Activated effector memory CD4-positive, alpha-beta T cell treated with Interleukin-2 at 50 U/mL for 16 hours (primary cell): ENCODE data around the gene KDM8.

ENCODE experiments used
- DNase-seq: peaks from one replicate; pipeline ENCODE4 v3.0.0-alpha.2; 2020

The KDM8 gene

GRCh38 chr16:27218756-27219155 lies 15.4 kb downstream of the KDM8 start:
- DNase-seq, result no peak

GRCh38 chr16:27219161-27219560 lies 15.8 kb downstream of the KDM8 start:
- DNase-seq, result no peak

DNA sequence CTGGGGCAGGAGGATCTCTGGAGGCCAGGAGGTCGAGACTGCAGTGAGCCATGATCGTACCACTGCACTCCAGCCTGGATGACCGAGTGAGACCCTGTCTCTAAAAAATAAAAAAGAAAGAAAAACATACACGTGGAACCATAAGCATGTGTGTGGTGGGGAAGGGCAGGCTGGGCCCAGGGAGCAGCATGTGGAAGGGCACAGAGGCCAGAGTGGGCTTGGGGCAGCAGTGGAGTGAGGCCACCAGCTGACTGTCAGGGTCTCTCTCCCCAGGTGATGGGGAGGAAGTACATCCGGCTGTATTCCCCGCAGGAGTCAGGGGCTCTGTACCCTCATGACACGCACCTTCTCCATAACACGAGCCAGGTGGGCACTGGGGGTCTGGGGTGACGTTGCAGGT lies 16.8 kb downstream of the KDM8 start:
- DNase-seq, result no peak

DNA sequence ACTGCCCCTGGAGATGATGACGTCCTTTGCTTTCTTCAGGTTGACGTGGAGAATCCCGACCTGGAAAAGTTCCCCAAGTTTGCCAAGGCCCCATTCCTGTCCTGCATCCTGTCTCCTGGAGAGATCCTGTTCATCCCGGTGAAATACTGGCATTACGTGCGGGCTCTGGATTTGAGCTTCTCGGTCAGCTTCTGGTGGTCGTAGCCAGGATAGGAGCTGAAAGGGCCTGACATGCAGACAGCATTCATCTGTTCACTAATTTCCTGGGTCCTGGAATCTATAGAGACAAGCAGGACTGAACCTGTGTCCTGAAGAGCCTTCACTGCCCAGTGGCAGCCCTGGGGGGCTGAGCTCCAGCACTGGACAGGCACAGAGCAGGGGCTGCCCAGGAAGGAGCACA lies 17.2 kb downstream of the KDM8 start:
- no peak for DNase-seq

DNA sequence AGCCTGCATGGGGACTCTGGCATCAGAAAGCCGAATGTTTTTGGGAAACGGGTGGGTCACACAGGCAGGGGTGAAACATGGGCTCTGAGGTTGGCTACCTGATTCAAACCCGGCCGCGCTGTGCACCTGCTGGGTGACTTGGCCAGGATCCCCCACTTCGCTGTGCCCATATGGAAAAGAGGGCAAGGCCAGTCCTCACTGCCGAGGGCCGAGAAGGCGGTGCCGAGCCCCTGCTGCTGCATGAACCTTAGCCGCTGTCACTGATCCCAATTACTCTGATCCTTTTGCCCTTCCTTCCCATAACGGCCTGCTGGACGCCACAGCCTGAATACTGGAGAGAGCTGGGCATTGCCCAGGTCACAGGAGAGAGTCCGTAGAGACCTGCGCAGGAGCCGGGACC lies 17.7 kb downstream of the KDM8 start:
- no peak for DNase-seq

- no peak for DNase-seq
Observed at GRCh38 chr16:27221576-27222248, 18.4 kb downstream of the KDM8 start.

- no peak for DNase-seq
Observed at GRCh38 chr16:27222249-27223225, 19.2 kb downstream of the KDM8 start.

DNA sequence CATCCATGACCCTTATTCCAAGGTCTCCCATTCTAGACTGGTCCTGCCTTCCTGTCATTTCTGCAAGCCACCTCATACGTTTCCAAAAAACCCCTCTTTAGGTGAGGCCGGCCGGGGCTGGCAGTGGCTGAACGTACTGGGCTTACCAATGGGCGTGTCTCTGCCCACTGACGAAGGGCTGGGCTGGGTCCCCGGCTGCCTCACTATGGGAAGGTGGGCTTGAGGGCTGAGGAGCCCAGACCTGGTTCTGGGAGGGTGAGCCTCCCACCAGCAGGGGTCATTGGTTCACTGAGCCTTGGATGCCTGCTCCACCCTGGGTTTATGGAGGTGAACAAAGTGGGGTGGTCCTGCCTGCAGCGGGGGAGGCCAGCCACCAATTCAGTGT lies 19.9 kb downstream of the KDM8 start:
- DNase-seq, result no peak

- DNase-seq, result no peak
Observed at GRCh38 chr16:27223701-27224100, 20.4 kb downstream of the KDM8 start.

GRCh38 chr16:27224271-27224737 lies 21.0 kb downstream of the KDM8 start:
- no peak for DNase-seq

DNA sequence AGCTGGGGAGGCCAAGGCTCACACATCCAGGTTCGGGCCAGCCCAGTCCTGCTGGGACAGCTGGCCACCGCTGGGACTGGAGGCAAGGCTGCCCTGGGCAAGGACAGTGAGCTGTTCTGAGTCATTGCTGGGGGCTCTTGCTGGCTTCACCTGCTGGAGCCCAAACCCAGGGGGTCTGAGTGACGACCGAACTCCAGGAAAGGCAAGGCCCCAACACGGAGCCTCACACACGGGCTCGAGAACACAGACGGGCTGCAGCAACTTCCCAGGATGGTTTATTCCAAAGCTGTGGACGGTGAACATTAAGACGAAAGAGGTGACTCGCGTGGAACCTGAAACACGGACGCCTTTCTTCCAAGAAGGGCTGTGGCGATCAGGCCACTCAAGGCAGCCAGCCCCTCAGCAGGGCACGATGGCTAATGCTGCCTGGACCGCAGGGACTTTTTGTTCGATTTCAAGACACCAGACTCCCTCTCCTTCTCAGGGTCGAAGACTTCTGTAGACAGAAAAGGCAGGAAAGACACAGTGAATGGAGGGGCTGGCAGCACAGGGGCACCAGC lies 21.5 kb downstream of the KDM8 start:
- DNase-seq, result no peak

DNA sequence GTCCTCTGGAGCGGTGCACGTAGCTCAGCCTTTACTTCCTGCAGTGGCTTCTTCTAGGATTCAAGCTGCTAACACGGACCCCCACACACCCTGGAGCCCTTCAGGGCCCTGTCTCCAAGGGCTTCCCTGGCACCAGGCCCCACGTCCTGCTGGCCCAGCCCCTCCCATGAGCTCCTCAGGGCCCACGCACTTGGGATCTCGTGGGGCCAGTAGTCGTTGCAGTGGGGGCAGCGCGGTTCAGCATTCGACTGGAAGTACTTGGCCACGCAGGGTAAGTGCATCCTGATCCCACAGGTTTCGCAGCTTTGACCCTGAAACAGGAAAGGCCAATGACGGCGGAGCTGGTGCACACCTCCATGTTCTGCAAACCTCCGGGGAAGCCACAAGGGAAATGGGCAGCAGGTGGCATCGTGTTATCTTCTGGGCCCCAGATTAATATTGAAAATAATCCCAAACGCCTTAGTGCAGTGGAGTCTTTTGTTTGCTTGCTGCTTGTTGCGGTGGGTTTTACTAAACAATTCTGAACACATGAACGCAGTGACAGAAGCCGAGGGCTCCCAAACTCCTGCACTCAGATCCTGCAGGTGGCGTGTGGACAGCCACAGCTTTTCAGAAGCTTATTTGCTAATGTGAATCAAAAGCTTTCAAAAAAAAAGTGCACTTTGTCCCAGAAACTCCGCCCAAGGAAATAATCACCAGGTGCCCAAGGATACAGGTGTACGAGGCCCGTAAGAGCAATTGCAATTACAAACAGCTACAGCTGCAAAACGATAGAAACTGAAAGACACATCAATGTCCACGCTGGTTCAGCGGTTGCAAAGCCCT lies 22.4 kb downstream of the KDM8 start:
- no peak for DNase-seq

- no peak for DNase-seq
Observed at GRCh38 chr16:27226476-27226875, 23.1 kb downstream of the KDM8 start.

GRCh38 chr16:27226976-27227705 lies 23.8 kb downstream of the KDM8 start:
- DNase-seq, result no peak

GRCh38 chr16:27228045-27228444 lies 24.7 kb downstream of the KDM8 start:
- DNase-seq, result no peak

DNA sequence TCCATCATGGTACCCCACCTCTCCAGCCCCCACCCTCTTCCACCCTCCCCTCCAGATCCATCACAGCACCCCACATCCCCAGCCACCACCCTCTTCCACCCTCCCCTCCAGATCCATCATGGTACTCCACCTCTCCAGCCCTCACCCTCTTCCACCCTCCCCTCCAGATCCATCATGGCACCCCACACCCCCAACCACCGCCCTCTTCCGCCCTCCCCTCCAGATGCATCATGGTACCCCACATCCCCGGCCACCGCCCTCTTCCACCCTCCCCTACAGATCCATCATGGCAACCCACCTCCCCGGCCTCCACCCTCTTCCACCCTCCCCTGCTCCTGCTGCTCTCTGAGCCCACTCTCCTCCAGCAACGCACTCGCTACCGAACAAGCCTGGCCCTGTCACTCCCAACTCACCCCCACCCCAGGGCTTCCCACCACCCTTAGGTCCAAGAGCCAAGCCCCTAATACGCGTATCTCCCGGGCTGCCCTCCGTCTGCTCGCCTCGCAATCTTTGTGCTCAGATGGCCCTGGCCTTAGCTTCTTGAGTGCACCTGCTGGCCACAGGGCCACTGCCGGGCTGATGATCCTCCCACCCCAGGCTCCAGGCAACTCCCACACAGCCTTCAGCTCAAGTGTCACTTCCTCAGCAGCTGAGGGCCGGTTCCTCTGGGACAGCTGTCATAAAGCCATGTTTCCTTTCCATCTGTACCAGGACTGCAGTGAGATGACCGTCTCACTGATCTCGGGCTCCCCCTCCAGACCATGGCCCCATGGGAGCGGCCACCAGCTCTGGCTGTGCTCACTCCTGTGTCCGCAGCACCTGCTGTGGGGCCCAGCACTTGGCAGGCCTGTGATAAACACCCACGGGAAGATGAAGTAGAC lies 25.5 kb downstream of the KDM8 start:
- no peak for DNase-seq

DNA sequence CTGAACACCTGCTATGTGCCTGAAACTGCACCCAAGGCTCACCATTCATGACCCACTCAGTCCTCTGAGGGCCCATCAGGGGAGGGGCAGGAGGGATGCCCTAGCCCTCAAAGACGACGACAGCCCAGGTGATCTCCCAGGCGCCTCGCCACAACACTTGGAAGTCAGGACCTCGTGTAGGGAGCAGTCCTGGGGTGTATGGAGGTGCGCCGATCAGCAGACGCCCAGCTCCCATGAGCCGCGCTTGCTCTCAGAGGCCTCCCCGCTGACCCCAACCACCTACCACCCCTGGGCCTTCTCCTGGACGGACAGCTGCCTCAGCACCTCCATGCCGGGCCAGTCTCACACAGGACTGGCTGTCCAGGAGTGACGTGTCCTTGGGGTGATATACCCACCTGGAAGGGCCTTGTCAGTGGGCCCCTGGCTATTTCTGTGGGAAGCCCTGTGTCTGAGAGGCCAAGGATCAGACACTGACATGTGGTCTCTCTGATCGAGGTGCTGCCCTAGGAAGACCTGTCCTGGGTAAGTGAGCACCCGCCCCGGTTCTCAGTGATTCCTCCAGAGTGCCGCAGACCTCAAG lies 26.7 kb downstream of the KDM8 start:
- DNase-seq, result no peak

- DNase-seq, result peak; percentile 84
Observed at GRCh38 chr16:27230562-27231001, 27.3 kb downstream of the KDM8 start.

- DNase-seq, result no peak
Observed at GRCh38 chr16:27231692-27232060, 28.4 kb downstream of the KDM8 start.

GRCh38 chr16:27232061-27232900 lies 29.0 kb downstream of the KDM8 start:
- no peak for DNase-seq
